Spleen (tissue), 11 donors: ENCODE results near the gene HPSE. TPM values are rescaled to one million over a fixed set of nuclear protein-coding genes. Genes with fewer than 3 reads are reported as not detected.

Experiments used
- DNase-seq: peaks from one replicate; pipeline ENCODE4 v3.0.0-alpha.2; 2020
- H3K27ac ChIP-seq, 8 donors: fragments of 200-600 bp; sonication (generic) in 7 of 8; 1 replicate in 4 of 8; 2 replicates in 4 of 8; pipeline versions ENCODE4 v1.5.0 to v1.8.0; 2016 to 2021; ENCODE audit warnings: inconsistent platforms in 4 of 8, mild to moderate bottlenecking in 4 of 8, moderate library complexity in 1 of 8
- H3K27me3 ChIP-seq, 7 donors: fragments of 200-600 bp; sonication (generic) in 6 of 7; replicated peaks in 1 of 7; 1 replicate in 4 of 7; 2 replicates in 3 of 7; pipeline versions ENCODE4 v1.5.0 to v1.8.0; 2016 to 2021; ENCODE audit warnings: inconsistent platforms in 3 of 7, mild to moderate bottlenecking in 1 of 7
- H3K36me3 ChIP-seq, 6 donors: fragments of 200-600 bp; sonication (generic) in 5 of 6; 1 replicate in 4 of 6; 2 replicates in 2 of 6; pipeline versions ENCODE4 v1.5.0 to v1.8.0; 2016 to 2021; ENCODE audit warnings: inconsistent platforms in 2 of 6
- H3K4me1 ChIP-seq, 6 donors: fragments of 200-600 bp; sonication (generic) in 5 of 6; 1 replicate in 3 of 6; 2 replicates in 3 of 6; pipeline versions ENCODE4 v1.5.0 to v1.8.0; 2016 to 2021; ENCODE audit warnings: inconsistent platforms in 3 of 6
- H3K4me3 ChIP-seq, 8 donors: fragments of 200-600 bp; sonication (generic) in 7 of 8; 1 replicate in 4 of 8; 2 replicates in 4 of 8; pipeline versions ENCODE4 v1.5.0 to v1.8.0; 2016 to 2021; ENCODE audit warnings: inconsistent platforms in 4 of 8, mild to moderate bottlenecking in 4 of 8, moderate library complexity in 2 of 8
- H3K9me3 ChIP-seq, 8 donors: fragments of 200-600 bp; sonication (generic) in 7 of 8; 1 replicate in 4 of 8; 2 replicates in 4 of 8; pipeline versions ENCODE4 v1.5.0 to v1.8.0; 2016 to 2021; ENCODE audit warnings: inconsistent platforms in 4 of 8
- CTCF ChIP-seq, 11 experiments: fragments of 200-600 bp in 7 of 11; fragments of 450-650 bp in 4 of 11; sonication (generic) in 4 of 11; IDR thresholded peaks in 8 of 11; conservative IDR thresholded peaks in 3 of 11; 1 replicate in 7 of 11; 2 replicates in 4 of 11; pipeline versions ENCODE4 v1.4.0 to v1.8.0; 2016 to 2021; ENCODE audit warnings: antibody characterized with exemption in 11 of 11, inconsistent platforms in 4 of 11, mild to moderate bottlenecking in 1 of 11
- POLR2A ChIP-seq, 3 donors: fragments of 450-650 bp; IDR thresholded peaks; one replicate each; pipeline ENCODE4 v1.5.1; 2017; ENCODE audit warnings: antibody characterized with exemption in 3 of 3, mild to moderate bottlenecking in 1 of 3
- POLR2AphosphoS5 ChIP-seq, 3 donors: sonication (generic); formaldehyde crosslinking; IDR thresholded peaks; one replicate each; pipeline ENCODE4 v1.5.1; 2017; ENCODE audit warnings: antibody characterized with exemption in 3 of 3
- WGBS, 5 donors: extraction: QIAGEN DNeasy Blood & Tissue Kit in 3 of 5; methylation state at CpG; one replicate each; pipeline versions ENCODE4 v1.1.5 to v1.1.7; 2013 to 2018; 5-methylcytosine and 5-hydroxymethylcytosine counted together
- intact Hi-C: fragments of 100-400 bp; cut with DNase I; formaldehyde crosslinking; loops from one replicate; pipeline ENCODE4 v1.15.0; 2023; ENCODE audit warnings: low total_unique reads
- polyA plus RNA-seq, 3 donors: library from polyadenylated mRNA; stranded (reverse); fragments of 200-250 nt; gene quantifications; one replicate each; pipeline ENCODE4 v1.2.1, GENCODE V29; 2013
- total RNA-seq, 7 donors: library from RNA; depleted of rRNA in 3 of 7; stranded (reverse); fragments of >200 nt in 3 of 7; fragmentation: NEBNext Ultra II Directional in 4 of 7; extraction: Animal tissue kit (Norgen Biotek cat#: 25700) in 4 of 7; gene quantifications; one replicate each; pipeline versions ENCODE4 v1.1.0 to v1.2.1, GENCODE V29; 2016 to 2021
- donor health status: healthy with polysubstance abuse.
- donor health status: DM: no; HTN: no; CAD: no; lungs with moderate emphysema.
- donor health status: DM: no; HTN: no; CAD: no.
- donor health status: Bipolar disorder and iron deficiency.
- donor health status: healthy.
- donor health status: DM: no; HTN: no; CAD: no.
- donor health status: DM: yes; HTN: yes; CAD: no.

Gene HPSE
- total and polyA plus RNA-seq, 10 donors = 1.3 to 24.6 (median 12.7) TPM

GRCh38 chr4:83315341-83315870 lies 19.2 kb downstream of the HPSE start:
- intact Hi-C loops = no loop called here
- no peak overlapping the region for H3K4me3 ChIP-seq
- WGBS, 5 donors = 81 to 93% (median 84%) methylated on average over 4 of the region's 4 CpGs
- no peak for DNase-seq
- no peaks in the 10 kb centered on the region for H3K27me3 ChIP-seq
- no peaks in the 10 kb centered on the region for H3K9me3 ChIP-seq
- no peak for TF ChIP-seq CTCF (IDR thresholded peaks at IDR 0.05 in 8 of 11, conservative IDR thresholded peaks at IDR 0.05 in 3 of 11)
- TF ChIP-seq POLR2A (IDR thresholded peaks at IDR 0.05) = no peak
- no peak for TF ChIP-seq POLR2AphosphoS5 (IDR thresholded peaks at IDR 0.05)
- H3K36me3 ChIP-seq = peaks cover 0 to 38% (median 2%) of the 10 kb centered on the region in 6 donors
- H3K4me1 ChIP-seq = peaks cover 0 to 21% (median 4%) of the 10 kb centered on the region in 6 donors
- H3K27ac ChIP-seq = peak overlapping the region in 3 of 8 donors; percentile 75 to 81 (median 75)

- peaks cover 0 to 55% (median 0%) of the 10 kb centered on the region in 6 donors for H3K36me3 ChIP-seq
- no peak overlapping the region for H3K4me3 ChIP-seq
- H3K4me1 ChIP-seq = no peaks in the 10 kb centered on the region
- intact Hi-C loops = no loop called here
- 79 to 93% (median 89%) methylated on average over 4 of the region's 4 CpGs for WGBS, 5 donors
- no peaks in the 10 kb centered on the region for H3K27me3 ChIP-seq
- no peak for DNase-seq
- H3K27ac ChIP-seq = no peak overlapping the region
- H3K9me3 ChIP-seq = no peaks in the 10 kb centered on the region
- TF ChIP-seq CTCF (IDR thresholded peaks at IDR 0.05 in 8 of 11, conservative IDR thresholded peaks at IDR 0.05 in 3 of 11) = no peak
- no peak for TF ChIP-seq POLR2A (IDR thresholded peaks at IDR 0.05)
- TF ChIP-seq POLR2AphosphoS5 (IDR thresholded peaks at IDR 0.05) = no peak
Observed at GRCh38 chr4:83308672-83309071, 26.0 kb downstream of the HPSE start.

GRCh38 chr4:83307920-83308319 lies 26.7 kb downstream of the HPSE start:
- Histone ChIP-seq H3K27me3 (no peaks in the 10 kb centered on the region), H3K36me3 (peaks cover 0 to 55% (median 0%) of the 10 kb centered on the region in 6 donors), H3K9me3 (no peaks in the 10 kb centered on the region), H3K4me3 (no peak overlapping the region), H3K4me1 (no peaks in the 10 kb centered on the region), H3K27ac (no peak overlapping the region)
- WGBS, 5 donors = 76 to 88% (median 82%) methylated on average over 7 of the region's 7 CpGs
- intact Hi-C loops = no loop called here
- DNase-seq = no peak
- TF ChIP-seq CTCF (IDR thresholded peaks at IDR 0.05 in 8 of 11, conservative IDR thresholded peaks at IDR 0.05 in 3 of 11) (no peak), POLR2A (IDR thresholded peaks at IDR 0.05) (no peak), POLR2AphosphoS5 (IDR thresholded peaks at IDR 0.05) (no peak)

GRCh38 chr4:83305187-83305586 lies 29.5 kb downstream of the HPSE start:
- intact Hi-C loops = no loop called here
- no peak overlapping the region for H3K4me3 ChIP-seq
- WGBS, 5 donors = 93 to 97% (median 96%) methylated on average over 2 of the region's 2 CpGs
- H3K4me1 ChIP-seq = no peaks in the 10 kb centered on the region
- H3K9me3 ChIP-seq = no peaks in the 10 kb centered on the region
- H3K36me3 ChIP-seq = peaks cover 0 to 49% (median 0%) of the 10 kb centered on the region in 6 donors
- TF ChIP-seq CTCF (IDR thresholded peaks at IDR 0.05 in 8 of 11, conservative IDR thresholded peaks at IDR 0.05 in 3 of 11) = no peak
- TF ChIP-seq POLR2AphosphoS5 (IDR thresholded peaks at IDR 0.05) = no peak
- no peak for TF ChIP-seq POLR2A (IDR thresholded peaks at IDR 0.05)
- H3K27ac ChIP-seq = no peak overlapping the region
- no peaks in the 10 kb centered on the region for H3K27me3 ChIP-seq
- DNase-seq = no peak
